Right lobe of liver (tissue), 6 donors: Measurements from ENCODE around the gene BTBD2. TPM values are rescaled to one million over a fixed set of nuclear protein-coding genes. Genes with fewer than 3 reads are reported as not detected.

Source experiments
- ATAC-seq, 4 donors: fragments of 200-7000 bp; cut with Tn5 transposase; one replicate each; pipeline ENCODE4 v1.9.1; 2020; ENCODE audit warnings: mild to moderate bottlenecking in 4 of 4, moderate library complexity in 4 of 4
- DNase-seq, 3 donors: peaks; one replicate each; pipeline ENCODE4 v3.0.0-alpha.2; 2020
- H3K27ac ChIP-seq, 3 donors: fragments of 200-600 bp; one replicate each; pipeline ENCODE4 v1.8.0; 2022
- H3K27me3 ChIP-seq, 2 donors: fragments of 200-600 bp; one replicate each; pipeline ENCODE4 v1.8.0; 2022
- H3K36me3 ChIP-seq, 4 donors: fragments of 200-600 bp; sonication (generic) in 1 of 4; one replicate each; pipeline versions ENCODE4 v1.5.1 to v1.8.0; 2017 to 2022; ENCODE audit warnings: control low read depth in 1 of 4
- H3K4me1 ChIP-seq, 4 donors: fragments of 200-600 bp; sonication (generic) in 1 of 4; one replicate each; pipeline versions ENCODE4 v1.5.1 to v1.8.0; 2017 to 2022; ENCODE audit warnings: control low read depth in 1 of 4
- H3K4me3 ChIP-seq, 3 donors: fragments of 200-600 bp; one replicate each; pipeline ENCODE4 v1.8.0; 2022
- H3K9me3 ChIP-seq, 4 donors: fragments of 200-600 bp; sonication (generic) in 1 of 4; one replicate each; pipeline versions ENCODE4 v1.5.1 to v1.8.0; 2017 to 2022; ENCODE audit warnings: control low read depth in 1 of 4
- POLR2A ChIP-seq: fragments of 450-650 bp; IDR thresholded peaks from one replicate; pipeline ENCODE4 v1.6.1; 2017; ENCODE audit warnings: antibody characterized with exemption, mild to moderate bottlenecking
- WGBS: methylation state at CpG from one replicate; pipeline ENCODE4 v1.1.6; 2018; ENCODE audit warnings: low coverage, low lambda C conversion rate; ENCODE audit not compliant: insufficient coverage; ENCODE audit errors: missing lambda C conversion rate; 5-methylcytosine and 5-hydroxymethylcytosine counted together
- intact Hi-C, 2 donors: fragments of 100-400 bp; cut with DNase I; formaldehyde crosslinking; loops; one replicate each; pipeline versions ENCODE4 v1.11.2 to v1.14.1; 2022
- total RNA-seq, 6 experiments: library from RNA; depleted of rRNA in 2 of 6; stranded (reverse); fragments of >200 nt in 2 of 6; fragmentation: NEBNext Ultra II Directional in 3 of 6; extraction: Animal tissue kit (Norgen Biotek cat#: 25700) in 3 of 6; gene quantifications; one replicate each; pipeline versions ENCODE4 v1.1.0 to v1.2.4, GENCODE V29; 2016 to 2023
- TF ChIP-seq, protein P1 (sequence below), 4 donors: fragments of 200-600 bp in 3 of 4; fragments of 450-650 bp in 1 of 4; IDR thresholded peaks; one replicate each; pipeline versions ENCODE4 v1.5.1 to v1.8.0; 2016 to 2022; ENCODE audit warnings: antibody characterized with exemption in 4 of 4, mild to moderate bottlenecking in 2 of 4
- donor health status: DM: no; HTN: yes; CAD: no.
- donor health status: DM: no; HTN: no; CAD: no.
- donor health status: DM: no; HTN: no; CAD: no.
- donor health status: DM: no; HTN: yes; CAD: no.
- donor health status: DM: no; HTN: yes; CAD: no.

The BTBD2 gene
- total RNA-seq, 6 experiments from 2014 or later, result 22.2 to 42.6 (median 29.2) TPM

DNA sequence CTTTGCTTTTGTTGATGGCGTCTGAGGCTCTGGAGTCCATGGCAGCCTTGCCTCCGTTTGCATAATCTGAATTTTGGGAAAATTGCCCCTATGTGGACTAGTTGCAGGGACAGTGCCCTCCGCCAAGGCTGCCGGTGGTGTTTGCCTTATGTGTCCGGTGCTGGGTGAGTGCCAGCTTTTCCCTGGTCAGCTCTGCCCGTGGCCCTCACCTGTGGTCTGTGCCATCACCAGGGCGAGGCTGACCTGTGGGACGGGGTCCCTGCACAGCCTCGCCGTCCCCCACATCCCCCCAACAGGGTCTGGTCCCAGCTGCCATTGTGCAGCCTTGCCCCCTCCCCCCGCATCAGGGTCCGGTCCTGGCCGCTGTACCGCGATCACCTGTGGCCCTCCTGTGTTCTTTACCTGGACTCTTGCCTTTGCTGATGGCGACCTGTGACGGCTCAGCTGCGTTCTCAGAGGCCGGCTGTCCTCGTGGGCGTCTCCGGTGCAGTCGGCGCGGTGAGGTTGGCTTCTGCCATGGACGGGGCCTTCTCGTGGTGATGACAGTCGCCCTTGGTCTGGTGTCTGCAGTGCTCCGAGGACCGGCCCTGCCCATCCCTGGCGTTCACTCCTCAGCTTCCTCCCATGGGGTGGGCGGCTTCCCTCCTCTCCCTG lies 61.9 kb downstream of the BTBD2 start:
- H3K4me1 ChIP-seq, result no peaks in the 10 kb centered on the region
- no peak overlapping the region for H3K4me3 ChIP-seq
- 100% methylated on average over 3 of the region's 32 CpGs for WGBS
- DNase-seq, result no peak
- H3K9me3 ChIP-seq, result no peaks in the 10 kb centered on the region
- no peak overlapping the region for H3K27ac ChIP-seq
- TF ChIP-seq, protein P1, sequence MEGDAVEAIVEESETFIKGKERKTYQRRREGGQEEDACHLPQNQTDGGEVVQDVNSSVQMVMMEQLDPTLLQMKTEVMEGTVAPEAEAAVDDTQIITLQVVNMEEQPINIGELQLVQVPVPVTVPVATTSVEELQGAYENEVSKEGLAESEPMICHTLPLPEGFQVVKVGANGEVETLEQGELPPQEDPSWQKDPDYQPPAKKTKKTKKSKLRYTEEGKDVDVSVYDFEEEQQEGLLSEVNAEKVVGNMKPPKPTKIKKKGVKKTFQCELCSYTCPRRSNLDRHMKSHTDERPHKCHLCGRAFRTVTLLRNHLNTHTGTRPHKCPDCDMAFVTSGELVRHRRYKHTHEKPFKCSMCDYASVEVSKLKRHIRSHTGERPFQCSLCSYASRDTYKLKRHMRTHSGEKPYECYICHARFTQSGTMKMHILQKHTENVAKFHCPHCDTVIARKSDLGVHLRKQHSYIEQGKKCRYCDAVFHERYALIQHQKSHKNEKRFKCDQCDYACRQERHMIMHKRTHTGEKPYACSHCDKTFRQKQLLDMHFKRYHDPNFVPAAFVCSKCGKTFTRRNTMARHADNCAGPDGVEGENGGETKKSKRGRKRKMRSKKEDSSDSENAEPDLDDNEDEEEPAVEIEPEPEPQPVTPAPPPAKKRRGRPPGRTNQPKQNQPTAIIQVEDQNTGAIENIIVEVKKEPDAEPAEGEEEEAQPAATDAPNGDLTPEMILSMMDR (IDR thresholded peaks at IDR 0.05), result no peak
- no peak for TF ChIP-seq POLR2A
- no peaks in the 10 kb centered on the region for H3K36me3 ChIP-seq
- H3K27me3 ChIP-seq, result no peaks in the 10 kb centered on the region
- intact Hi-C loops, result no loop called here
- no peak for ATAC-seq

DNA sequence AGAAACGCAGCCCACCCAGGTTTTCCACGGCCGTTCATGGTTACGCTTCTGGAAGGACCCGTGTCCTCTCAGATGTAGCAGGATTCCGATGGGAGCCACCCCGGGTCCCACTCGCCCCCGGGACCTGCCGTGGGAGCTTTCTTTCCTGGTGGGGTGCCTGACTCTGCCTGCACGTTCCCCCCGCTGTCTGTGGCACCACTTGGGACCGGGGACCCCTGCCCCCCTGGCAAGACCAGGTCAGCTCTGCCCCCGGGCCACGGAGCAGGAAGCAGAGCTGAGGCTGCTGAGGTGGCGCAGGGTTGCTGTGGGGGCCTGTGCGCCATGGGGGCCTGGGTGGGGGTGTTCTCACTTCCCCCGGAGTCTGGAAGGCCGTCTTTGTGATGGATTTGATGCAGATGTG lies 62.5 kb downstream of the BTBD2 start:
- WGBS, result no CpG with 5 or more reads among the region's 19 CpGs
- no peak for DNase-seq
- no peak for TF ChIP-seq POLR2A
- TF ChIP-seq, protein P1 (IDR thresholded peaks at IDR 0.05), result no peak
- no peak for ATAC-seq
- H3K9me3 ChIP-seq, result no peaks in the 10 kb centered on the region
- intact Hi-C loops, result no loop called here
- no peak overlapping the region for H3K27ac ChIP-seq
- no peaks in the 10 kb centered on the region for H3K36me3 ChIP-seq
- H3K4me3 ChIP-seq, result no peak overlapping the region
- H3K4me1 ChIP-seq, result no peaks in the 10 kb centered on the region
- H3K27me3 ChIP-seq, result no peaks in the 10 kb centered on the region

DNA sequence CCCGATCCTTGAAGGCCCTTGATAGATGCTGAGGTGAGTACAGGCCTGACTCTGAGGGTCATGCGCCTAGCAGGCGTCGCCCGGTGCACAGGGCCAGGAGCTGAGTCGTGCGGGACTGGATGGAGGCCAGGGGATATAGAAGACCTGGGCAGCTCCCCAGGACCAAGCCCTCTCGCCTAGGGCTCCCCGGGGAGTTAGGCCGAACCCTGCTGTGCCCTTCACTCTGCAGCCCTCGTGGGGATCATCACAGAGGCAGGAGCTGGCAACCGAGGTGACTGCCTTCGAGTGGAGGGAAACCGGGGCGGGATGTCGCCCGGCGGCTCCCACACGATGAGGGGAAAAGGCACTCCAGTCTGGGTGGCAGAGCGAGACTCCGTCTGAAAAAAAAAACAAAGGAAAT lies 62.9 kb downstream of the BTBD2 start:
- ATAC-seq, result no peak
- 90% methylated on average over 12 of the region's 21 CpGs for WGBS
- Histone ChIP-seq H3K4me1 (no peaks in the 10 kb centered on the region), H3K36me3 (no peaks in the 10 kb centered on the region), H3K27ac (no peak overlapping the region), H3K9me3 (no peaks in the 10 kb centered on the region), H3K4me3 (no peak overlapping the region), H3K27me3 (no peaks in the 10 kb centered on the region)
- intact Hi-C loops, result no loop called here
- TF ChIP-seq POLR2A, result no peak
- TF ChIP-seq, protein P1 (IDR thresholded peaks at IDR 0.05), result no peak
- DNase-seq, result no peak

DNA sequence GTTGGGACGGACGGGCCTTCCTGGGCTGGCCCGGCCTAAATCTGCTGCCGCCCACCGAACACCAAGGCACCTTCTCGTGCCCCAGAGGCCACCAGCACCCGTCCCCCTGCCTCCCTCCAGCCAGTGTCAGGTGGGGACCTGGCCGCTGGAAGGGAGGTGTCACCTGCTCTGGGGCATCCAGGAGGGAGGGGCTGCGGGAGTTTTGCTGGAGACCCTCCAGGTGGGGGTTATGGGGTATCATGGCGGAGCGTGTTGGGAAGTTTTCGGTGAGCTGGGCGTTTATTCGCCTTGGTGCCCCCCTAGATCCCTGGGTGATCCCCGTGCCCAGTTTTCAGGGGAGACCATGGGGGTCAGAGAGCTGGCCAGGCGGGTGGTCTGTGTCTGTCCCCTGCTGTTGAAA lies 64.9 kb downstream of the BTBD2 start:
- no peaks in the 10 kb centered on the region for H3K9me3 ChIP-seq
- DNase-seq (no peak), ATAC-seq (no peak)
- no peak overlapping the region for H3K27ac ChIP-seq
- no peaks in the 10 kb centered on the region for H3K4me1 ChIP-seq
- 100% methylated on average over 1 of the region's 16 CpGs for WGBS
- no peak for TF ChIP-seq POLR2A
- TF ChIP-seq, protein P1 (IDR thresholded peaks at IDR 0.05), result no peak
- intact Hi-C loops, result no loop called here
- H3K4me3 ChIP-seq, result no peak overlapping the region
- no peaks in the 10 kb centered on the region for H3K27me3 ChIP-seq
- H3K36me3 ChIP-seq, result no peaks in the 10 kb centered on the region
